NB4 (cell line): Measurements from ENCODE around the gene TRIM77.
"Not testable (repeated sequence)": the region's sequence is repeated elsewhere in the genome, so short reads cannot be mapped to it uniquely, and the experiment has no call there.

Experiments used
- CTCF ChIP-seq: IDR thresholded peaks from one replicate; pipeline ENCODE4 v1.5.1; 2012; ENCODE audit warnings: low read depth, low read length
- MYC ChIP-seq: IDR thresholded peaks from 2 replicates; pipeline ENCODE4 v1.6.1; 2011; ENCODE audit warnings: low read depth, low read length
- POLR2A ChIP-seq: IDR thresholded peaks from 2 replicates; pipeline ENCODE4 v1.6.1; 2011; ENCODE audit warnings: mild to moderate bottlenecking; ENCODE audit not compliant: insufficient read length; ENCODE audit errors: extremely low read depth

- TF ChIP-seq MYC, CTCF, POLR2A: not testable (repeated sequence)
Observed at GRCh38 chr11:89730215-89730614, 20.1 kb downstream of the TRIM77 start.
